ENCODE measurements around the gene PLEKHA7. TPM values are rescaled to one million over a fixed set of nuclear protein-coding genes. Genes with fewer than 3 reads are reported as not detected.

Gene PLEKHA7
- total and polyA plus RNA-seq, 2 of the 13 experiments (the other 11 are each of a cell fraction or from before 2014, with no cell fraction given) = 17.5 to 18.7 TPM

DNA sequence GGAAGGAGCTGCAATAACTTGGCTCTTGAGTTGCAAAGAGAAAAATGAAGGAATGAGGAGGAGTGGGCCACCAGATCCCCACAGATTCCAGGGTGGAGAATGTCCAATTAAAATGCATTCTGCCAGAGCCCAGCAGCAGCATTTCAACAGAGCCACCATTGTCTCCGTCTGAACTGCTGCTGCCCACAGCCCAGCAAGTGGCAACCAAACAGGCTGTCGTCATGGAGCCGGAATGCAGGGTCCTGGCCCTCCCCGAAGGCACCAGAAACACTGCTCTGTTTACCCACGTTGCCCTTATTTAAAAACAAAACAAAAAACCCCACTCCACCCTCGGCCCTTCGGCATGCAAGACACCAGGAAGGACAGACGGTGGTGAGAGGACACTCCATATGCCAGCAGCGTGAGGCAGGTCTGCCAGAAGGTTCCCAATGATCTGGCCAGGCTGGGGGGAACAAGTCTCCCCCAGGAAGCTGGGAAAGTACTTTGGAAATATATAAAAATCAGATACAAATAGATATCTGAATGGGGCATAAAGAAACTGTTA, 32.5 kb downstream of the PLEKHA7 start (continued):
- TF ChIP-seq CHCHD3 (CRISPR knock-in tag; IDR thresholded peaks at IDR 0.05) (no peak), ZNF616 (CRISPR knock-in tag; IDR thresholded peaks at IDR 0.05; ENCODE audit: low read depth) (no peak), SP4 (CRISPR knock-in tag; IDR thresholded peaks at IDR 0.05) (no peak; the same call in 1 of the 2 replicates), YY1 (IDR thresholded peaks at IDR 0.05; ENCODE audit: insufficient read depth, insufficient replicate concordance, low read depth, low read length) (peak; percentile 20), SP1 (IDR thresholded peaks at IDR 0.05) (no peak), SP1 (CRISPR knock-in tag; IDR thresholded peaks at IDR 0.05) (no peak), SMAD3 (CRISPR knock-in tag; IDR thresholded peaks at IDR 0.05) (no peak), ZNF781 (CRISPR knock-in tag; IDR thresholded peaks at IDR 0.05; ENCODE audit: borderline replicate concordance, not compliant biosample characterization) (no peak), ZFP82 (CRISPR knock-in tag; IDR thresholded peaks at IDR 0.05; ENCODE audit: borderline replicate concordance) (no peak)
- TF ChIP-seq, protein P1, sequence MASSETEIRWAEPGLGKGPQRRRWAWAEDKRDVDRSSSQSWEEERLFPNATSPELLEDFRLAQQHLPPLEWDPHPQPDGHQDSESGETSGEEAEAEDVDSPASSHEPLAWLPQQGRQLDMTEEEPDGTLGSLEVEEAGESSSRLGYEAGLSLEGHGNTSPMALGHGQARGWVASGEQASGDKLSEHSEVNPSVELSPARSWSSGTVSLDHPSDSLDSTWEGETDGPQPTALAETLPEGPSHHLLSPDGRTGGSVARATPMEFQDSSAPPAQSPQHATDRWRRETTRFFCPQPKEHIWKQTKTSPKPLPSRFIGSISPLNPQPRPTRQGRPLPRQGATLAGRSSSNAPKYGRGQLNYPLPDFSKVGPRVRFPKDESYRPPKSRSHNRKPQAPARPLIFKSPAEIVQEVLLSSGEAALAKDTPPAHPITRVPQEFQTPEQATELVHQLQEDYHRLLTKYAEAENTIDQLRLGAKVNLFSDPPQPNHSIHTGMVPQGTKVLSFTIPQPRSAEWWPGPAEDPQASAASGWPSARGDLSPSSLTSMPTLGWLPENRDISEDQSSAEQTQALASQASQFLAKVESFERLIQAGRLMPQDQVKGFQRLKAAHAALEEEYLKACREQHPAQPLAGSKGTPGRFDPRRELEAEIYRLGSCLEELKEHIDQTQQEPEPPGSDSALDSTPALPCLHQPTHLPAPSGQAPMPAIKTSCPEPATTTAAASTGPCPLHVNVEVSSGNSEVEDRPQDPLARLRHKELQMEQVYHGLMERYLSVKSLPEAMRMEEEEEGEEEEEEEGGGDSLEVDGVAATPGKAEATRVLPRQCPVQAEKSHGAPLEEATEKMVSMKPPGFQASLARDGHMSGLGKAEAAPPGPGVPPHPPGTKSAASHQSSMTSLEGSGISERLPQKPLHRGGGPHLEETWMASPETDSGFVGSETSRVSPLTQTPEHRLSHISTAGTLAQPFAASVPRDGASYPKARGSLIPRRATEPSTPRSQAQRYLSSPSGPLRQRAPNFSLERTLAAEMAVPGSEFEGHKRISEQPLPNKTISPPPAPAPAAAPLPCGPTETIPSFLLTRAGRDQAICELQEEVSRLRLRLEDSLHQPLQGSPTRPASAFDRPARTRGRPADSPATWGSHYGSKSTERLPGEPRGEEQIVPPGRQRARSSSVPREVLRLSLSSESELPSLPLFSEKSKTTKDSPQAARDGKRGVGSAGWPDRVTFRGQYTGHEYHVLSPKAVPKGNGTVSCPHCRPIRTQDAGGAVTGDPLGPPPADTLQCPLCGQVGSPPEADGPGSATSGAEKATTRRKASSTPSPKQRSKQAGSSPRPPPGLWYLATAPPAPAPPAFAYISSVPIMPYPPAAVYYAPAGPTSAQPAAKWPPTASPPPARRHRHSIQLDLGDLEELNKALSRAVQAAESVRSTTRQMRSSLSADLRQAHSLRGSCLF (CRISPR knock-in tag; IDR thresholded peaks at IDR 0.05; ENCODE audit: borderline replicate concordance) = no peak
- TF ChIP-seq, protein P2, sequence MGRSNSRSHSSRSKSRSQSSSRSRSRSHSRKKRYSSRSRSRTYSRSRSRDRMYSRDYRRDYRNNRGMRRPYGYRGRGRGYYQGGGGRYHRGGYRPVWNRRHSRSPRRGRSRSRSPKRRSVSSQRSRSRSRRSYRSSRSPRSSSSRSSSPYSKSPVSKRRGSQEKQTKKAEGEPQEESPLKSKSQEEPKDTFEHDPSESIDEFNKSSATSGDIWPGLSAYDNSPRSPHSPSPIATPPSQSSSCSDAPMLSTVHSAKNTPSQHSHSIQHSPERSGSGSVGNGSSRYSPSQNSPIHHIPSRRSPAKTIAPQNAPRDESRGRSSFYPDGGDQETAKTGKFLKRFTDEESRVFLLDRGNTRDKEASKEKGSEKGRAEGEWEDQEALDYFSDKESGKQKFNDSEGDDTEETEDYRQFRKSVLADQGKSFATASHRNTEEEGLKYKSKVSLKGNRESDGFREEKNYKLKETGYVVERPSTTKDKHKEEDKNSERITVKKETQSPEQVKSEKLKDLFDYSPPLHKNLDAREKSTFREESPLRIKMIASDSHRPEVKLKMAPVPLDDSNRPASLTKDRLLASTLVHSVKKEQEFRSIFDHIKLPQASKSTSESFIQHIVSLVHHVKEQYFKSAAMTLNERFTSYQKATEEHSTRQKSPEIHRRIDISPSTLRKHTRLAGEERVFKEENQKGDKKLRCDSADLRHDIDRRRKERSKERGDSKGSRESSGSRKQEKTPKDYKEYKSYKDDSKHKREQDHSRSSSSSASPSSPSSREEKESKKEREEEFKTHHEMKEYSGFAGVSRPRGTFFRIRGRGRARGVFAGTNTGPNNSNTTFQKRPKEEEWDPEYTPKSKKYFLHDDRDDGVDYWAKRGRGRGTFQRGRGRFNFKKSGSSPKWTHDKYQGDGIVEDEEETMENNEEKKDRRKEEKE (IDR thresholded peaks at IDR 0.05) = no peak
- TF ChIP-seq, protein P3, sequence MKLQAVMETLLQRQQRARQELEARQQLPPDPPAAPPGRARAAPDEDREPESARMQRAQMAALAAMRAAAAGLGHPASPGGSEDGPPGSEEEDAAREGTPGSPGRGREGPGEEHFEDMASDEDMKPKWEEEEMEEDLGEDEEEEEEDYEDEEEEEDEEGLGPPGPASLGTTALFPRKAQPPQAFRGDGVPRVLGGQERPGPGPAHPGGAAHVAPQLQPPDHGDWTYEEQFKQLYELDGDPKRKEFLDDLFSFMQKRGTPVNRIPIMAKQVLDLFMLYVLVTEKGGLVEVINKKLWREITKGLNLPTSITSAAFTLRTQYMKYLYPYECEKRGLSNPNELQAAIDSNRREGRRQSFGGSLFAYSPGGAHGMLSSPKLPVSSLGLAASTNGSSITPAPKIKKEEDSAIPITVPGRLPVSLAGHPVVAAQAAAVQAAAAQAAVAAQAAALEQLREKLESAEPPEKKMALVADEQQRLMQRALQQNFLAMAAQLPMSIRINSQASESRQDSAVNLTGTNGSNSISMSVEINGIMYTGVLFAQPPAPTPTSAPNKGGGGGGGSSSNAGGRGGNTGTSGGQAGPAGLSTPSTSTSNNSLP (IDR thresholded peaks at IDR 0.05; ENCODE audit: low read depth, low read length) = peak; percentile 49; the same call in 1 of the 2 replicates
- TF ChIP-seq, protein P4, sequence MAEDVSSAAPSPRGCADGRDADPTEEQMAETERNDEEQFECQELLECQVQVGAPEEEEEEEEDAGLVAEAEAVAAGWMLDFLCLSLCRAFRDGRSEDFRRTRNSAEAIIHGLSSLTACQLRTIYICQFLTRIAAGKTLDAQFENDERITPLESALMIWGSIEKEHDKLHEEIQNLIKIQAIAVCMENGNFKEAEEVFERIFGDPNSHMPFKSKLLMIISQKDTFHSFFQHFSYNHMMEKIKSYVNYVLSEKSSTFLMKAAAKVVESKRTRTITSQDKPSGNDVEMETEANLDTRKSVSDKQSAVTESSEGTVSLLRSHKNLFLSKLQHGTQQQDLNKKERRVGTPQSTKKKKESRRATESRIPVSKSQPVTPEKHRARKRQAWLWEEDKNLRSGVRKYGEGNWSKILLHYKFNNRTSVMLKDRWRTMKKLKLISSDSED (CRISPR knock-in tag; IDR thresholded peaks at IDR 0.05) = no peak
- TF ChIP-seq, protein P5, sequence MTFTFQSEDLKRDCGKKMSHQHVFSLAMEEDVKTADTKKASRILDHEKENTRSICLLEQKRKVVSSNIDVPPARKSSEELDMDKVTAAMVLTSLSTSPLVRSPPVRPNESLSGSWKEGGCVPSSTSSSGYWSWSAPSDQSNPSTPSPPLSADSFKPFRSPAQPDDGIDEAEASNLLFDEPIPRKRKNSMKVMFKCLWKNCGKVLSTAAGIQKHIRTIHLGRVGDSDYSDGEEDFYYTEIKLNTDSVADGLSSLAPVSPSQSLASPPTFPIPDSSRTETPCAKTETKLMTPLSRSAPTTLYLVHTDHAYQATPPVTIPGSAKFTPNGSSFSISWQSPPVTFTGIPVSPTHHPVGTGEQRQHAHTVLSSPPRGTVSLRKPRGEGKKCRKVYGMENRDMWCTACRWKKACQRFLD (CRISPR knock-in tag; IDR thresholded peaks at IDR 0.05; ENCODE audit: borderline replicate concordance) = no peak
- TF ChIP-seq, protein P6, sequence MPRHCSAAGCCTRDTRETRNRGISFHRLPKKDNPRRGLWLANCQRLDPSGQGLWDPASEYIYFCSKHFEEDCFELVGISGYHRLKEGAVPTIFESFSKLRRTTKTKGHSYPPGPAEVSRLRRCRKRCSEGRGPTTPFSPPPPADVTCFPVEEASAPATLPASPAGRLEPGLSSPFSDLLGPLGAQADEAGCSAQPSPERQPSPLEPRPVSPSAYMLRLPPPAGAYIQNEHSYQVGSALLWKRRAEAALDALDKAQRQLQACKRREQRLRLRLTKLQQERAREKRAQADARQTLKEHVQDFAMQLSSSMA (CRISPR knock-in tag; IDR thresholded peaks at IDR 0.05) = no peak
